ENCODE measurements around the gene CD14. TPM values are rescaled to one million over a fixed set of nuclear protein-coding genes. Genes with fewer than 3 reads are reported as not detected.

The CD14 gene
- total RNA-seq, 1 experiment from 2014 or later: 0.42 TPM

DNA sequence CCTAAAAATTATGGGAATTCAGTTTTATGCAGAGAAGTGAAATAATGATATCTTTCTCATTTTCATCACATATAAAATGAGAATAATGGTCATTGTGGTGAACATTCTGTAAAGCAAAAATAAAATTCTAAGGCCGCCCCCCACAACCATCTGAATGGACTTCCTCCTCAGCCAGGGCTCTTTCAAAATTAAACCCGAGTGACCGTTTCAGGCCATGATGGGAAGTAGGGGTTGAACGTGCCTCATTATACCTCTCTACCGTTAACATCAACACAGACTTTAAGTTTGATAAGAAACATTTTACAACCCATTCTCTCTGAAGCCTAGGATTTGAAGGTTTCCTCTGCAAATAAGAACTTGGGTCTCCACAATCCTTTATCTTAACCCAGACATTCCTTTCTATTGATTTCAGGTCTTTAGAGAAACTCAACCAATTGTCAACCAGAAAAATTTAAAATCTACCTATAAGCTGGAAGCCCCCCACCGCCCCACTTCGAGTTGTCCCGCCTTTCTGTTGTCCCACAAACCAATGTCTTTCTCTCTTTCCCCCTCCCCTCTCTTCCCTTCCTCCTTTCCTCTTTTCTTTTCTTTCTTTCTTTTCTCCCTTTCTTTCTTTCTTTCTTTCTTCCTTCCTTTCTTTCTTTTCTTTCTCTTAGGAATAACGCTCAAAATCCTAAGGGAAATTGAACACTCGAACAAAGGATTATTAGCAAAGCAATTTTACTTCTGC, 4.6 kb upstream of the CD14 start:
- TF ChIP-seq SP1 (IDR thresholded peaks at IDR 0.05; ENCODE audit: low read depth): no peak
- no peak for TF ChIP-seq ELF1 (IDR thresholded peaks at IDR 0.05; ENCODE audit: borderline replicate concordance, low read depth)
- TF ChIP-seq, protein P1, sequence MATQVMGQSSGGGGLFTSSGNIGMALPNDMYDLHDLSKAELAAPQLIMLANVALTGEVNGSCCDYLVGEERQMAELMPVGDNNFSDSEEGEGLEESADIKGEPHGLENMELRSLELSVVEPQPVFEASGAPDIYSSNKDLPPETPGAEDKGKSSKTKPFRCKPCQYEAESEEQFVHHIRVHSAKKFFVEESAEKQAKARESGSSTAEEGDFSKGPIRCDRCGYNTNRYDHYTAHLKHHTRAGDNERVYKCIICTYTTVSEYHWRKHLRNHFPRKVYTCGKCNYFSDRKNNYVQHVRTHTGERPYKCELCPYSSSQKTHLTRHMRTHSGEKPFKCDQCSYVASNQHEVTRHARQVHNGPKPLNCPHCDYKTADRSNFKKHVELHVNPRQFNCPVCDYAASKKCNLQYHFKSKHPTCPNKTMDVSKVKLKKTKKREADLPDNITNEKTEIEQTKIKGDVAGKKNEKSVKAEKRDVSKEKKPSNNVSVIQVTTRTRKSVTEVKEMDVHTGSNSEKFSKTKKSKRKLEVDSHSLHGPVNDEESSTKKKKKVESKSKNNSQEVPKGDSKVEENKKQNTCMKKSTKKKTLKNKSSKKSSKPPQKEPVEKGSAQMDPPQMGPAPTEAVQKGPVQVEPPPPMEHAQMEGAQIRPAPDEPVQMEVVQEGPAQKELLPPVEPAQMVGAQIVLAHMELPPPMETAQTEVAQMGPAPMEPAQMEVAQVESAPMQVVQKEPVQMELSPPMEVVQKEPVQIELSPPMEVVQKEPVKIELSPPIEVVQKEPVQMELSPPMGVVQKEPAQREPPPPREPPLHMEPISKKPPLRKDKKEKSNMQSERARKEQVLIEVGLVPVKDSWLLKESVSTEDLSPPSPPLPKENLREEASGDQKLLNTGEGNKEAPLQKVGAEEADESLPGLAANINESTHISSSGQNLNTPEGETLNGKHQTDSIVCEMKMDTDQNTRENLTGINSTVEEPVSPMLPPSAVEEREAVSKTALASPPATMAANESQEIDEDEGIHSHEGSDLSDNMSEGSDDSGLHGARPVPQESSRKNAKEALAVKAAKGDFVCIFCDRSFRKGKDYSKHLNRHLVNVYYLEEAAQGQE (IDR thresholded peaks at IDR 0.05; ENCODE audit: low read depth): no peak
- no peak for TF ChIP-seq POLR2A (IDR thresholded peaks at IDR 0.05; ENCODE audit: borderline replicate concordance, extremely low read depth, insufficient read depth, insufficient read length)
- no peak for TF ChIP-seq SRF (IDR thresholded peaks at IDR 0.05; ENCODE audit: low read depth)
- TF ChIP-seq SIN3A (IDR thresholded peaks at IDR 0.05; ENCODE audit: low read depth): no peak
- TF ChIP-seq, protein P2, sequence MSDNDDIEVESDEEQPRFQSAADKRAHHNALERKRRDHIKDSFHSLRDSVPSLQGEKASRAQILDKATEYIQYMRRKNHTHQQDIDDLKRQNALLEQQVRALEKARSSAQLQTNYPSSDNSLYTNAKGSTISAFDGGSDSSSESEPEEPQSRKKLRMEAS (IDR thresholded peaks at IDR 0.05): no peak
- TF ChIP-seq EZH2phosphoT487 (IDR thresholded peaks at IDR 0.05; ENCODE audit: borderline replicate concordance): no peak
- TF ChIP-seq FOSL1 (IDR thresholded peaks at IDR 0.05; ENCODE audit: low read depth): no peak
- no peak for TF ChIP-seq JUND (IDR thresholded peaks at IDR 0.05)
- TF ChIP-seq EZH2 (IDR thresholded peaks at IDR 0.05): no peak
- TF ChIP-seq, protein P3, sequence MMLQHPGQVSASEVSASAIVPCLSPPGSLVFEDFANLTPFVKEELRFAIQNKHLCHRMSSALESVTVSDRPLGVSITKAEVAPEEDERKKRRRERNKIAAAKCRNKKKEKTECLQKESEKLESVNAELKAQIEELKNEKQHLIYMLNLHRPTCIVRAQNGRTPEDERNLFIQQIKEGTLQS (IDR thresholded peaks at IDR 0.05): no peak
- TF ChIP-seq ZNF274 (IDR thresholded peaks at IDR 0.05; ENCODE audit: low read depth, low read length): no peak
- TF ChIP-seq, protein P4, sequence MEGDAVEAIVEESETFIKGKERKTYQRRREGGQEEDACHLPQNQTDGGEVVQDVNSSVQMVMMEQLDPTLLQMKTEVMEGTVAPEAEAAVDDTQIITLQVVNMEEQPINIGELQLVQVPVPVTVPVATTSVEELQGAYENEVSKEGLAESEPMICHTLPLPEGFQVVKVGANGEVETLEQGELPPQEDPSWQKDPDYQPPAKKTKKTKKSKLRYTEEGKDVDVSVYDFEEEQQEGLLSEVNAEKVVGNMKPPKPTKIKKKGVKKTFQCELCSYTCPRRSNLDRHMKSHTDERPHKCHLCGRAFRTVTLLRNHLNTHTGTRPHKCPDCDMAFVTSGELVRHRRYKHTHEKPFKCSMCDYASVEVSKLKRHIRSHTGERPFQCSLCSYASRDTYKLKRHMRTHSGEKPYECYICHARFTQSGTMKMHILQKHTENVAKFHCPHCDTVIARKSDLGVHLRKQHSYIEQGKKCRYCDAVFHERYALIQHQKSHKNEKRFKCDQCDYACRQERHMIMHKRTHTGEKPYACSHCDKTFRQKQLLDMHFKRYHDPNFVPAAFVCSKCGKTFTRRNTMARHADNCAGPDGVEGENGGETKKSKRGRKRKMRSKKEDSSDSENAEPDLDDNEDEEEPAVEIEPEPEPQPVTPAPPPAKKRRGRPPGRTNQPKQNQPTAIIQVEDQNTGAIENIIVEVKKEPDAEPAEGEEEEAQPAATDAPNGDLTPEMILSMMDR (IDR thresholded peaks at IDR 0.05 in 2 of 3, conservative IDR thresholded peaks at IDR 0.05 in 1 of 3; ENCODE audit: borderline replicate concordance in 1 of 3, insufficient read depth in 1 of 3, low read depth in 2 of 3, low read length in 2 of 3): no peak
- TF ChIP-seq ZFX (IDR thresholded peaks at IDR 0.05): no peak
- TF ChIP-seq RAD21 (IDR thresholded peaks at IDR 0.05; ENCODE audit: low read depth): no peak
- TF ChIP-seq TCF7L2 (IDR thresholded peaks at IDR 0.05; ENCODE audit: borderline replicate concordance, extremely low read depth, insufficient read depth, insufficient read length): no peak
- no peak for TF ChIP-seq CEBPB (IDR thresholded peaks at IDR 0.05; ENCODE audit: low read depth)
- Histone ChIP-seq H3K27me3 (ENCODE audit: insufficient read depth, low read length) (no peaks in the 10 kb centered on the region), H3K9me3 (ENCODE audit: control insufficient read depth in 1 of 2, insufficient read depth in 1 of 2, low read depth in 1 of 2, low read length in 2 of 2) (no peaks in the 10 kb centered on the region), H3K27ac (ENCODE audit: low read depth, low read length) (no peak overlapping the region), H3K36me3 (ENCODE audit: control insufficient read depth in 1 of 2, insufficient read depth in 2 of 2, low read length in 2 of 2) (peaks cover 0 to 4% of the 10 kb centered on the region in 2 experiments; a peak in 1 of 4 replicates), H3K79me2 (ENCODE audit: insufficient read depth, low read length) (peaks cover 8% of the 10 kb centered on the region), H3K4me3 (replicated peaks in 1 of 2; ENCODE audit: low read depth in 1 of 2, low read length in 2 of 2) (no peak overlapping the region), H4K20me1 (ENCODE audit: insufficient read depth) (no peaks in the 10 kb centered on the region), H3K9ac (ENCODE audit: low read length) (no peak overlapping the region), H3K4me1 (ENCODE audit: control insufficient read depth in 1 of 2, insufficient read depth in 2 of 2, low read length in 2 of 2) (peaks cover 4 to 16% of the 10 kb centered on the region in 2 experiments; a peak in 3 of 4 replicates), H3K4me2 (ENCODE audit: low read length) (no peak overlapping the region), H2AFZ (ENCODE audit: low read depth, low read length, poor library complexity, severe bottlenecking) (no peak overlapping the region), H3K9me2 (ENCODE audit: insufficient read depth) (no peaks in the 10 kb centered on the region)
- no peak for ATAC-seq
- ChIA-PET CTCF (interaction anchor here (1.5 kb wide), 1 partner anchor 278 kb away, joined by 6 read pairs; no protein-coding TSS in a partner anchor), POLR2A (no interaction called here), RAD21 (ENCODE audit: low non-redundant PET in 1 of 2, low total read pairs in 2 of 2, uncharacterized antibody in 2 of 2, unreplicated experiment in 2 of 2) (no interaction called here)
- intact Hi-C loops (cut with micrococcal nuclease): loop anchor here (5.0 kb wide), 4 partner anchors 60 to 280 kb away; partner anchors contain the start of genes APBB3 and SLC35A4
- no TSS peak for BruUV-seq (replicated peaks)
- no peak for DNase-seq (ENCODE audit: low read depth, low spot score)
